GM18498 (cell line): Measurements from ENCODE around the gene PIEZO1.
A peak's percentile ranks its signal among the peaks of the same experiment; 100 is the strongest.

Experiments
- ATAC-seq: cut with Tn5 transposase; IDR thresholded peaks from one replicate; pipeline ENCODE4 v1.9.1; 2021; ENCODE audit warnings: mild to moderate bottlenecking, moderate library complexity; ENCODE audit not compliant: unreplicated experiment

The PIEZO1 gene

GRCh38 chr16:88816736-88817535, 31.9 kb upstream of the PIEZO1 start:
- ATAC-seq, result no peak

DNA sequence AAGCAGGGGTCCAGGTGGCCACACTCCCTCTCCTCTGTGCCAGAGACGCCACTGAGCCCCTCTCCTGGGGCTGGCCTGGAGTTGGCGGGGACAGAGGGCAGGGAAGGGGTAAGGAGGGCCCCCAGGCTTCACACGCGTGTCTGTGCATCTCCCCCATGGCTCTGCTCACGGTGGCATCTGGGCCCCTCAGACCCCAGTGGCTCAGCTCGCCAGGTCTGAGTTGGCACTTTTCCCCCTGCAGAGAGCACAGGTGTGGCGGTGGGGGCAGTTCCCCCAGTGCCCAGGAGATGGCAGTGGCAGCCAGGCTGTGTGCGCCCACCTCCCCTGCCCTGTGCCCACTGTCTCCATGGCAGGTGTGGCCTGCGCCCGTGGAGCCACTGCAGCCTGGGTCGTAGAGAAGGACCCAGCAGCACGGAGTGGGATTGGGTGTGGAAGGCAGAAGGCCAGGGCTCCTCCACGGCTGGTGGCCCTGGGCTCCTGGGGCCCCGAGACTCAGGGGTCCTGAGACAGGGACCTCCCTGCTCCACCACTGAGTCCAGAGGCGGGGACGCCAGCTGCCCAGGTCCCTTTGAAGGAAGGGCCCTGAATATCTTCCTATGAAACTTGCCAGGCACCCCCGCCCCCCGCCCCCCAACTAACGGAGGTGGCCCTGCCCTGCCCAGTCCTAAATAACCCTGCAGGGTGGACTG, 31.0 kb upstream of the PIEZO1 start:
- no peak for ATAC-seq

DNA sequence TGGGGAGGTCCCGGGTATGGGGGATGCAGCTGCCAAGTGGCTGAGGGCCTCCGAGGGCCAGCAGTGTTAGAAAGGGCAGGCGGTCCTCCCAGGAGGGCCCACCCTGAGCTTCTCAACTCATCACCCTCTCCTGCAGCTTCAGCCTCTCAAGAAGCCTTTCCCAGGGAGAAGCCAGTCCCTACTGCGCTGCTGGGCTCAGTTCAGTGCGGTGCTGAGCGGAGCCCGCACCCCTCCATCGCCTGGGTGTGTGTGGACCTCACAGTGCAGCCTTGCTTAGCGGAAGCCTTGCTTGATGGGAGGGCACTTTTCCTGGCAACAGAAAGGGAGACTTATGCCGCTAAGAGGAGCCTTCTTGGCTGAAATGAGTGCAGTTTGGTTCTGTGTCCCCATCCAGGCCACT, 30.2 kb upstream of the PIEZO1 start:
- ATAC-seq, result no peak

GRCh38 chr16:88814144-88814502, 29.1 kb upstream of the PIEZO1 start:
- ATAC-seq, result no peak

GRCh38 chr16:88813269-88814143, 28.5 kb upstream of the PIEZO1 start:
- no peak for ATAC-seq

- ATAC-seq, result no peak
These were observed 27.7 kb upstream of the PIEZO1 start for GRCh38 chr16:88812513-88813268.

GRCh38 chr16:88811769-88812512, 26.9 kb upstream of the PIEZO1 start, which contains the start of gene APRT:
Gene APRT, minus strand, starts transcription at chr16:88811928. Its CDS starts 29 bp downstream, at chr16:88811899.
- peak; percentile 76 for ATAC-seq

DNA sequence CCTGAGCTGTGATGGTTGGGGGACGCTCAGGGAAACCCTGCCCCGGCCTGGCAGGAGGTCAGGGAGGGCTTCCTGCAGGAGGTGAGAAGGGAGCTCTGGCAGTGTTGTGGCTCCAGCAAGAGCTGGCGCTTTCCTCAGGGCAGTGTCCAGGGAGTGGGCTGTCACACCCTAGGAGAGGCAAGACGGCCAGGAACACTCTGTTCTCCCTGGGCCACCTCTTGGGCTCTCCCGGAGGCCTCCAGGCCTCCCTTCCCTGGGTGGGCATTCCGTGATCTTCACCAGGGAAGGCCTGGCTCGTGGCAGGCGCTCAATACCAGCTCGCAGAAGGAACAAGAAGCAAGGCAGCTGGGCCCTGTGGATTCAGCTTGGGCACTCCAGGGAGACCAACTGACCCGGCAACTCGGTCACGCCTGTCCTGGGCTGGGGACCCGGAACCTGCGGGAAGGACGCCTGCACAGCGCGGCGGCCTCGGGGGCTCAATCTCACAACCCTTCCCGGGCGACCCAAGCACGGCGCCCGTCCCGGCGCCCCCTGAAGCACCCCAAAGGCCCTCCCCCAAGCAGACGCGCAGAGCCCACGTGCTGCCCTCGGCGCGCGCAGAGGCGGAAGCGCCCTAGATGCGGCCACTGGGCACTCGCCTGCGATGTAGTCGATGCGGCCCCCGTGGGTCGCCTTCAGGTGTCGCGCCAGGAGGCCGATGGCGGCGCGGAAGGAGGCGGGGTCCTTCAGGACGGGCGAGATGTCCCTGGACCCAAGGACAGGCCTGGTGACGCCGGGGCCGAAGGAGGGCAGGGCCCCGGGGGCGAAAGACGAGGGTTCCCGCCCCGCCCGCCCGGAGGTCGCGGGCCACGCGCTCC, 26.1 kb upstream of the PIEZO1 start:
- peak; percentile 58 for ATAC-seq

- no peak for ATAC-seq
These were observed 25.3 kb upstream of the PIEZO1 start for GRCh38 chr16:88810166-88810911.

DNA sequence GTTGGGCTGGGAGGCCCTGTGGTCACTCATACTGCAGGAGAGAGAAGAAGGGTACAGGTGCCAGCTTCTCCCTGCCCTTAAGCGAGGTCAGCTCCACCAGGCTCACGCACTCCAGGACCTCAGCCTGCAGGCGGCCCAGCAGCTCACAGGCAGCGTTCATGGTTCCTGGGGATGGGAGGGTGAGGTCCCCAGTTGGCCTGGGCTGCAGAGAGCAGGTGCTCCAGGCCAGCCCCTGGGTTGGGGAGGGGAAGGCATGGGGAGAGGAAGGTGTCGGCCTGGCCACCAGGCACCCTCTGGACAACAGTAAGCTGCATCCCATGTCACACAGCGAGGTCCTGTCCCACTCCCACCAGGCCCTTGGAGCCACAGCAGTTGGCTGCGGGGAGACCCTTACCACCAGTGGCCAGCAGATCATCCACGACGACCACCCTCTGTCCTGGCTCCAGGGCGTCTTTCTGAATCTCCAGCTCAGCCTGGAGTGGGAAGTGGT, 24.7 kb upstream of the PIEZO1 start:
- no peak for ATAC-seq

- no peak for ATAC-seq
These were observed 24.2 kb upstream of the PIEZO1 start for GRCh38 chr16:88809068-88809675.

DNA sequence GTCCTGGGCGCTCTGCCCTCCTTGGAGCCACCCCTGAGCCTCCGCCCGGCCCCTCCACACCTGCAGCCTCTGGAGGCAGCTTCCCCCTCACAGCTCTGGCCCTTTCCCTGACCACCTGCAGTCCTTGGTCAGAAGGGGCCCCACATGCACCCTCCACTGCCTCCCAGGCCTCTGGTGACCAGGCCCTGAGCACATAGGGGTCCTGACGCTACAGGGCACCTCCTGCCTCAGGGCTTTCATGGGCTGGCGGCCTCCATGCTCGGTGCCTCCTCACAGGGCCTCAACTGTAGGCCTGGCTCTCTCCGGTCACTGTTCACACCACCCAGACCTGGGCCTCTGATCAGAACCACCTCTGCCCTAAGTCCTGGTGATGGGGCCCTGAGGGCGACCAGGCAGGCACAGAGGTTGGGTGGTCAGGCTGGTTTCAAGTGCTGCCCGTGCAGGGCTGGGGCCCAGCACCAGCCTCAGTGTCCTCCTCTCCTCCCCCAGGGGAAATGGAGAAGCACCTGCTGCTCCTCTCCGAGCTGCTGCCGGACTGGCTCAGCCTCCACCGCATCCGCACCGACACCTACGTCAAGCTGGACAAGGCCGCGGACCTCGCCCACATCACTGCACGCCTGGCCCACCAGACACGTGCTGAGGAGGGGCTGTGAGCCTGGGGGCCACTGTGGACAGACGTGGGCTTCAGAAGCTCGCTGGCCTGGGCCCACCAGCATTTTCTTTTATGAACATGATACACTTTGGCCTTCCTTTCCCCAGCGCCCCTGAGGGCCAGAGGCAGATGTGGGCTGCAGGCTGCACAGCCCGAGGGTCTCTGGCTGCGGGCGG, 22.8 kb upstream of the PIEZO1 start:
- ATAC-seq, result no peak

- no peak for ATAC-seq
These were observed 22.2 kb upstream of the PIEZO1 start for GRCh38 chr16:88807142-88807625.

- no peak for ATAC-seq
These were observed 21.6 kb upstream of the PIEZO1 start for GRCh38 chr16:88806491-88807111.

DNA sequence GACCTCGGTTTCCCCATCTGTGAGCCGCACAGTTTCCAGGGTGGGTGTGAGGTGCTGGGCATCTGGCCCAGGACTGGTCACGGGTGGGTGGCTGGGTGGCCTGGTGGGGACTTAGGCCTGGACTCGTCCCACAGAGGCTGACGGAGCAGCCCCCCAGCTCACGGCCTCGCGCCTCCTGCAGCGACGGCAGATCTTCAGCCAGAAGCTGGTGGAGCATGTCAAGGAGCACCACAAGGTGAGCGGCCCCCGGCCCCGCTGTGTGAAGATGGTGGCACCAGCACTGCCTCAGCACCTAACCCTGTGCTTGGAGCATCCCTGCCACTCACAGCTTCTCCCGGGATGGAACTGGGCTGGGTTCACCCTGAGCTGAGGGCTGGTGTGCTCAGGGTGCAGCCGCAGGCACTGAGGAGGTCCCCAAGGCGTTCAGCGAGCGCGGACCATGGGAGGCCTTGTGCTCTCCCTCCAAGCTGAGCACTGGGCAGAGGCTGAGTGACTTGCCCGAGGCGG, 20.9 kb upstream of the PIEZO1 start:
- ATAC-seq, result no peak

- ATAC-seq, result no peak
These were observed 20.3 kb upstream of the PIEZO1 start for GRCh38 chr16:88805340-88805715.
